PC-9 (cell line): ENCODE results near the gene TMEM196. TPM values are rescaled to one million over a fixed set of nuclear protein-coding genes. Genes with fewer than 3 reads are reported as not detected.
"Not testable (repeated sequence)": the region's sequence is repeated elsewhere in the genome, so short reads cannot be mapped to it uniquely, and the experiment has no call there.

Experiments used
- BruUV-seq: library from RNA; stranded (reverse); fragments of 400-500 nt; replicated peaks from 2 replicates; lab custom pipeline; 2021; lab: Mats Ljungman, UMichigan
- CTCF ChIA-PET: fragments of 300-600 bp; sonication (Branson Sonifier 250); formaldehyde crosslinking; loops from one replicate; lab custom pipeline; 2022; ENCODE audit warnings: antibody characterized with exemption; lab: Charles Lee
- POLR2A ChIA-PET: fragments of 300-600 bp; sonication (Branson Sonifier 250); formaldehyde crosslinking; loops from one replicate; lab custom pipeline; 2022; ENCODE audit warnings: antibody characterized with exemption; ENCODE audit not compliant: unreplicated experiment; lab: Charles Lee
- DNase-seq, 2 experiments: peaks; one replicate each; pipeline versions ENCODE4 v3.0.0 to v3.0.0-alpha.2; 2015 to 2022; ENCODE audit warnings: mixed read lengths in 1 of 2
- H2AFZ ChIP-seq: fragments of 200-600 bp; sonication (generic); 2 replicates; pipeline ENCODE4 v1.8.1; 2017; ENCODE audit warnings: antibody characterized with exemption
- H3F3A ChIP-seq: fragments of 200-600 bp; sonication (generic); 2 replicates; pipeline ENCODE4 v1.8.1; 2017; ENCODE audit warnings: antibody characterized with exemption, mild to moderate bottlenecking, low read depth; ENCODE audit not compliant: insufficient read depth
- H3K27ac ChIP-seq: fragments of 200-600 bp; sonication (generic); 2 replicates; pipeline ENCODE4 v1.6.1; 2016; ENCODE audit warnings: mixed run types
- H3K27me3 ChIP-seq: fragments of 200-600 bp; sonication (generic); 2 replicates; pipeline ENCODE4 v1.6.1; 2016; ENCODE audit warnings: low read depth, mixed run types; ENCODE audit not compliant: insufficient read depth
- H3K36me3 ChIP-seq: fragments of 200-600 bp; sonication (generic); 2 replicates; pipeline ENCODE4 v1.6.1; 2016; ENCODE audit warnings: low read depth, mixed run types
- H3K4me1 ChIP-seq: fragments of 200-600 bp; sonication (generic); replicated peaks from 2 replicates; pipeline ENCODE4 v1.6.1; 2016; ENCODE audit warnings: mixed run types; ENCODE audit not compliant: insufficient read depth
- H3K4me2 ChIP-seq: fragments of 200-600 bp; sonication (generic); 2 replicates; pipeline ENCODE4 v1.6.1; 2017; ENCODE audit warnings: mixed run types
- H3K4me3 ChIP-seq: fragments of 200-600 bp; sonication (generic); 2 replicates; pipeline ENCODE4 v1.6.1; 2016; ENCODE audit warnings: mixed run types
- H3K79me2 ChIP-seq: fragments of 200-600 bp; sonication (generic); 2 replicates; pipeline ENCODE4 v1.6.1; 2017; ENCODE audit warnings: low read depth, mixed run types
- H3K9me2 ChIP-seq: fragments of 200-600 bp; sonication (generic); 2 replicates; pipeline ENCODE4 v1.8.1; 2017; ENCODE audit warnings: mild to moderate bottlenecking; ENCODE audit not compliant: insufficient read depth
- H3K9me3 ChIP-seq: fragments of 200-600 bp; sonication (generic); 2 replicates; pipeline ENCODE4 v1.8.1; 2016; ENCODE audit warnings: low read depth; ENCODE audit not compliant: insufficient read depth
- H4K20me1 ChIP-seq: fragments of 200-600 bp; sonication (generic); 2 replicates; pipeline ENCODE4 v1.8.1; 2017; ENCODE audit not compliant: insufficient read depth
- CTCF ChIP-seq: fragments of 200-600 bp; sonication (generic); conservative IDR thresholded peaks from 2 replicates; pipeline ENCODE4 v1.6.1; 2017; ENCODE audit warnings: mixed run types, antibody characterized with exemption, mild to moderate bottlenecking, moderate library complexity
- EZH2 ChIP-seq: fragments of 200-600 bp; sonication (generic); IDR thresholded peaks from 2 replicates; pipeline ENCODE4 v1.8.0; 2017; ENCODE audit warnings: antibody characterized with exemption, low read depth
- intact Hi-C: fragments of 100-400 bp; cut with micrococcal nuclease; formaldehyde crosslinking; loops from one replicate; pipeline ENCODE4 v1.10.0; 2022; ENCODE audit not compliant: unreplicated experiment
- total RNA-seq: library from RNA; stranded (reverse); gene quantifications from 2 replicates; pipeline ENCODE4 v1.2.3, GENCODE V29; 2021

Gene TMEM196
- total RNA-seq, 1 experiment from 2014 or later, result not detected

- no TSS peak for BruUV-seq
- intact Hi-C loops, result no loop called here
- Histone ChIP-seq H2AFZ (no peak overlapping the region), H3F3A (no peaks in the 10 kb centered on the region), H3K79me2 (no peaks in the 10 kb centered on the region), H4K20me1 (no peaks in the 10 kb centered on the region), H3K27me3 (no peaks in the 10 kb centered on the region), H3K9me3 (no peaks in the 10 kb centered on the region), H3K27ac (no peak overlapping the region), H3K36me3 (no peaks in the 10 kb centered on the region), H3K4me3 (no peak overlapping the region), H3K9me2 (no peaks in the 10 kb centered on the region), H3K4me2 (no peak overlapping the region), H3K4me1 (no peaks in the 10 kb centered on the region)
- no peak for DNase-seq
- ChIA-PET POLR2A (no interaction called here), CTCF (no interaction called here)
- TF ChIP-seq CTCF (no peak), EZH2 (no peak)
Observed at GRCh38 chr7:19690736-19691135, 82.7 kb downstream of the TMEM196 start.

GRCh38 chr7:19689130-19689529 is 84.3 kb downstream of the TMEM196 start:
- peak overlapping the region; percentile 67 for H3K4me2 ChIP-seq
- intact Hi-C loops, H3K36me3 ChIP-seq, CTCF ChIA-PET, H3K79me2 ChIP-seq, H3F3A ChIP-seq, H3K9me3 ChIP-seq, H3K27ac ChIP-seq, DNase-seq, H3K27me3 ChIP-seq, H4K20me1 ChIP-seq, H3K4me1 ChIP-seq, BruUV-seq, H3K9me2 ChIP-seq: not testable (repeated sequence)
- POLR2A ChIA-PET, result interaction anchor here (0.6 kb wide), 1 partner anchor 526 kb away, joined by 3 read pairs; no protein-coding TSS in a partner anchor
- H3K4me3 ChIP-seq, result peak overlapping the region; percentile 37; the same call in 1 of the 2 replicates
- H2AFZ ChIP-seq, result peak overlapping the region; percentile 67

GRCh38 chr7:19681596-19681995 is 91.8 kb downstream of the TMEM196 start:
- Histone ChIP-seq H3F3A (no peaks in the 10 kb centered on the region), H2AFZ (no peak overlapping the region), H3K9me2 (no peaks in the 10 kb centered on the region), H3K4me3 (no peak overlapping the region), H3K27ac (no peak overlapping the region), H3K36me3 (no peaks in the 10 kb centered on the region), H3K4me2 (no peak overlapping the region), H3K27me3 (no peaks in the 10 kb centered on the region), H3K4me1 (no peaks in the 10 kb centered on the region), H3K9me3 (no peaks in the 10 kb centered on the region), H4K20me1 (no peaks in the 10 kb centered on the region), H3K79me2 (no peaks in the 10 kb centered on the region)
- TF ChIP-seq CTCF (no peak), EZH2 (no peak)
- BruUV-seq, result no TSS peak
- intact Hi-C loops, result no loop called here
- POLR2A ChIA-PET, result no interaction called here
- no peak for DNase-seq
- CTCF ChIA-PET, result no interaction called here

GRCh38 chr7:19677180-19677579 is 96.2 kb downstream of the TMEM196 start:
- ChIA-PET CTCF (no interaction called here), POLR2A (no interaction called here)
- TF ChIP-seq CTCF (no peak), EZH2 (no peak)
- Histone ChIP-seq H3F3A (no peaks in the 10 kb centered on the region), H3K27me3 (no peaks in the 10 kb centered on the region), H3K9me2 (0 out of 2 replicates have a peak, but pooled peaks cover 6% of the 10 kb centered on the region), H2AFZ (no peak overlapping the region), H3K36me3 (no peaks in the 10 kb centered on the region), H4K20me1 (no peaks in the 10 kb centered on the region), H3K9me3 (no peaks in the 10 kb centered on the region), H3K4me3 (no peak overlapping the region), H3K4me1 (no peaks in the 10 kb centered on the region), H3K79me2 (no peaks in the 10 kb centered on the region), H3K4me2 (no peak overlapping the region), H3K27ac (no peak overlapping the region)
- intact Hi-C loops, result no loop called here
- BruUV-seq, result no TSS peak
- DNase-seq, result peak in 1 of 2 experiments; percentile 28
